ENCODE data around the gene ADARB2. TPM values are rescaled to one million over a fixed set of nuclear protein-coding genes. Genes with fewer than 3 reads are reported as not detected.

The ADARB2 gene
- total and polyA plus RNA-seq, 11 donors = 0.07 to 1.2 (median 0.28) TPM; not detected in 4

- intact Hi-C loops (cut with DNase I) = no loop called here
These were observed 548.7 kb downstream of the ADARB2 start for GRCh38 chr10:1188558-1189135.

GRCh38 chr10:1187855-1188557, 549.3 kb downstream of the ADARB2 start:
- Histone ChIP-seq H3K27me3 (peaks cover 0 to 20% (median 0%) of the 10 kb centered on the region in 9 donors), H3K9me3 (no peaks in the 10 kb centered on the region)
- no peak for ATAC-seq

More at GRCh38 chr10:1188558-1189135, 548.7 kb downstream of the ADARB2 start:
- TF ChIP-seq, protein P1, sequence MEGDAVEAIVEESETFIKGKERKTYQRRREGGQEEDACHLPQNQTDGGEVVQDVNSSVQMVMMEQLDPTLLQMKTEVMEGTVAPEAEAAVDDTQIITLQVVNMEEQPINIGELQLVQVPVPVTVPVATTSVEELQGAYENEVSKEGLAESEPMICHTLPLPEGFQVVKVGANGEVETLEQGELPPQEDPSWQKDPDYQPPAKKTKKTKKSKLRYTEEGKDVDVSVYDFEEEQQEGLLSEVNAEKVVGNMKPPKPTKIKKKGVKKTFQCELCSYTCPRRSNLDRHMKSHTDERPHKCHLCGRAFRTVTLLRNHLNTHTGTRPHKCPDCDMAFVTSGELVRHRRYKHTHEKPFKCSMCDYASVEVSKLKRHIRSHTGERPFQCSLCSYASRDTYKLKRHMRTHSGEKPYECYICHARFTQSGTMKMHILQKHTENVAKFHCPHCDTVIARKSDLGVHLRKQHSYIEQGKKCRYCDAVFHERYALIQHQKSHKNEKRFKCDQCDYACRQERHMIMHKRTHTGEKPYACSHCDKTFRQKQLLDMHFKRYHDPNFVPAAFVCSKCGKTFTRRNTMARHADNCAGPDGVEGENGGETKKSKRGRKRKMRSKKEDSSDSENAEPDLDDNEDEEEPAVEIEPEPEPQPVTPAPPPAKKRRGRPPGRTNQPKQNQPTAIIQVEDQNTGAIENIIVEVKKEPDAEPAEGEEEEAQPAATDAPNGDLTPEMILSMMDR (IDR thresholded peaks at IDR 0.05) = no peak
- no peak for TF ChIP-seq POLR2A (IDR thresholded peaks at IDR 0.05)
- no peak for ATAC-seq
- DNase-seq = no peak
- Histone ChIP-seq H3K36me3 (no peaks in the 10 kb centered on the region), H3K27ac (peak overlapping the region in 1 of 12 donors; percentile 60), H3K27me3 (peaks cover 0 to 20% (median 0%) of the 10 kb centered on the region in 9 donors), H3K4me1 (no peaks in the 10 kb centered on the region), H3K9me3 (no peaks in the 10 kb centered on the region), H3K4me3 (no peak overlapping the region)
- WGBS, 4 donors = 52 to 65% (median 62%) methylated on average over 13 to 14 of the region's 14 CpGs

GRCh38 chr10:1187151-1187854, 550.0 kb downstream of the ADARB2 start:
- no peaks in the 10 kb centered on the region for H3K36me3 ChIP-seq
- H3K27ac ChIP-seq = peak overlapping the region in 1 of 12 donors; percentile 61
- 85 to 90% (median 88%) methylated on average over 29 of the region's 29 CpGs for WGBS, 4 donors
- ATAC-seq (no peak), DNase-seq (peak in 1 of 5 donors; percentile 48)
- no peaks in the 10 kb centered on the region for H3K4me1 ChIP-seq
- H3K9me3 ChIP-seq = no peaks in the 10 kb centered on the region
- intact Hi-C loops (cut with DNase I) = no loop called here
- peaks cover 0 to 20% (median 0%) of the 10 kb centered on the region in 9 donors for H3K27me3 ChIP-seq
- no peak overlapping the region for H3K4me3 ChIP-seq
- TF ChIP-seq, protein P1 (IDR thresholded peaks at IDR 0.05) = no peak
- no peak for TF ChIP-seq POLR2A (IDR thresholded peaks at IDR 0.05)

More at GRCh38 chr10:1187855-1188557, 549.3 kb downstream of the ADARB2 start:
- no peak overlapping the region for H3K4me3 ChIP-seq
- TF ChIP-seq POLR2A (IDR thresholded peaks at IDR 0.05) = no peak
- TF ChIP-seq, protein P1 (IDR thresholded peaks at IDR 0.05) = no peak
- H3K27ac ChIP-seq = peak overlapping the region in 1 of 12 donors; percentile 61
- intact Hi-C loops (cut with DNase I) = no loop called here
- DNase-seq = no peak
- no peaks in the 10 kb centered on the region for H3K4me1 ChIP-seq
- WGBS, 4 donors = 63 to 78% (median 74%) methylated on average over 11 of the region's 11 CpGs
- H3K36me3 ChIP-seq = no peaks in the 10 kb centered on the region

DNA sequence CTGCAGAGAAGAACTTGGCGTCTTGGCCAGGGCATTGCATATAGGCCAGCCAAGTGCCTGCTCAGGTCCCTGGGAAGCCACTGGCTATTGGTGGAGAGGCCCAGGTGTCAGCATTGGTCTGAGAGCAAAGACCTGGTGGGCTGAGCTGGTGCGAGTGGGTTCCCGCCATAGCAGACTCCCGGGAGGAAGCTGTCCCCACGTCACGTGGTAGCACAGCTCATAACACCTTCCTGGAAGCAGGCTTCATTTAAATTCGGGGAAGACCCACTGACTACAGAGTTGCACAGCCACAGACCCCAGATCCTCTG, 550.7 kb downstream of the ADARB2 start:
- TF ChIP-seq, protein P1 (IDR thresholded peaks at IDR 0.05) = no peak
- no peak for TF ChIP-seq POLR2A (IDR thresholded peaks at IDR 0.05)
- no peak overlapping the region for H3K27ac ChIP-seq
- no peaks in the 10 kb centered on the region for H3K9me3 ChIP-seq
- intact Hi-C loops (cut with DNase I) = no loop called here
- H3K4me3 ChIP-seq = no peak overlapping the region
- DNase-seq = no peak
- H3K27me3 ChIP-seq = peaks cover 0 to 17% (median 0%) of the 10 kb centered on the region in 9 donors
- H3K36me3 ChIP-seq = no peaks in the 10 kb centered on the region
- H3K4me1 ChIP-seq = no peaks in the 10 kb centered on the region
- no peak for ATAC-seq
- 73 to 86% (median 78%) methylated on average over 4 to 7 of the region's 7 CpGs for WGBS, 4 donors
